Osteoblast (primary cell): ENCODE measurements around the gene MPPED2. TPM values are rescaled to one million over a fixed set of nuclear protein-coding genes. Genes with fewer than 3 reads are reported as not detected.

Source experiments
- DNase-seq: peaks from one replicate; pipeline ENCODE4 v3.0.0; 2011; ENCODE audit warnings: low spot score, mixed read lengths; ENCODE audit not compliant: insufficient read length; ENCODE audit errors: missing footprints
- H2AFZ ChIP-seq: 2 replicates; pipeline ENCODE4 v1.6.0; 2011; ENCODE audit warnings: mild to moderate bottlenecking, low read length
- H3K27ac ChIP-seq: 2 replicates; pipeline ENCODE4 v1.5.1; 2011; ENCODE audit warnings: mild to moderate bottlenecking, low read depth, low read length, moderate library complexity
- H3K27me3 ChIP-seq: 2 replicates; pipeline ENCODE4 v1.6.0; 2012; ENCODE audit warnings: mild to moderate bottlenecking, control low read depth, inconsistent platforms, low read length, moderate library complexity; ENCODE audit not compliant: insufficient read depth
- H3K36me3 ChIP-seq: 2 replicates; pipeline ENCODE4 v1.5.1; 2011; ENCODE audit warnings: mild to moderate bottlenecking, low read length, control low read depth, moderate library complexity; ENCODE audit not compliant: insufficient read depth
- H3K4me1 ChIP-seq: 2 replicates; pipeline ENCODE4 v1.5.1; 2011; ENCODE audit warnings: mild to moderate bottlenecking, low read length, control low read depth, moderate library complexity; ENCODE audit not compliant: insufficient read depth
- H3K4me2 ChIP-seq: 2 replicates; pipeline ENCODE4 v1.6.0; 2011; ENCODE audit warnings: mild to moderate bottlenecking, low read length; ENCODE audit not compliant: insufficient read depth
- H3K4me3 ChIP-seq: fragments of 200-600 bp; sonication (generic); 3 replicates; pipeline ENCODE4 v1.5.1; 2012; ENCODE audit warnings: mild to moderate bottlenecking, low read length, inconsistent platforms; ENCODE audit not compliant: insufficient read depth
- H3K79me2 ChIP-seq: 2 replicates; pipeline ENCODE4 v1.6.0; 2012; ENCODE audit warnings: mild to moderate bottlenecking, low read length, control low read depth, inconsistent platforms; ENCODE audit not compliant: insufficient read depth
- H3K9me3 ChIP-seq: 2 replicates; pipeline ENCODE4 v1.5.1; 2011; ENCODE audit warnings: low read depth, low read length, control low read depth
- H4K20me1 ChIP-seq: 2 replicates; pipeline ENCODE4 v1.6.0; 2012; ENCODE audit warnings: mild to moderate bottlenecking, low read length, control low read depth; ENCODE audit not compliant: insufficient read depth
- total RNA-seq: library from RNA; depleted of rRNA; stranded (reverse); fragments of >200 nt; gene quantifications from 2 replicates; pipeline ENCODE4 v1.2.3, GENCODE V29; 2012
- TF ChIP-seq, protein P1 (sequence below): IDR thresholded peaks from 2 replicates; pipeline ENCODE4 v1.5.1; 2011; ENCODE audit warnings: mild to moderate bottlenecking, low read depth, low read length, moderate library complexity; ENCODE audit errors: extremely low read depth

The MPPED2 gene
- total RNA-seq, 1 donor = 2.2 TPM

DNA sequence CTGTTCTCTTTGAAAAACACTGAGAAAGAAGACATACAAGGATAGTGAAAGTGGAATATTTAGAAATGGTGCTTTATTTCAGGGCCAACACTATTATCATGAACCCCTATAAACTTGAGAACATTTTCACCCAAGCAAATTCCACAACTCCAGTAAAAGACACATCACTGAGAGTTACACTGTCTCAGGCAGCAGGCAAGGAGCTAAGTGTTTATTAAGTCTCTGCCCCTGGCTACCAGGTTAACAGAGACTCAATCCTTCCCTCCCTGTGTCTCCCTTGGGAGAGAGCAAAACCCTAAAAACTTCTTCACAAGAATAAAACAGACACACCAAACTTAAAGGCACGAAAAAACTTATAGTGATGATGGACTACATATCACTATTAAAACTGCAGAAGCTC, 18.5 kb downstream of the MPPED2 start:
- no peaks in the 10 kb centered on the region for H4K20me1 ChIP-seq
- no peaks in the 10 kb centered on the region for H3K4me1 ChIP-seq
- H3K79me2 ChIP-seq = no peaks in the 10 kb centered on the region
- H3K27ac ChIP-seq = no peak overlapping the region
- no peaks in the 10 kb centered on the region for H3K36me3 ChIP-seq
- H3K4me2 ChIP-seq = no peak overlapping the region
- H3K4me3 ChIP-seq = no peak overlapping the region
- H2AFZ ChIP-seq = no peak overlapping the region
- no peaks in the 10 kb centered on the region for H3K27me3 ChIP-seq
- H3K9me3 ChIP-seq = no peaks in the 10 kb centered on the region
- TF ChIP-seq, protein P1, sequence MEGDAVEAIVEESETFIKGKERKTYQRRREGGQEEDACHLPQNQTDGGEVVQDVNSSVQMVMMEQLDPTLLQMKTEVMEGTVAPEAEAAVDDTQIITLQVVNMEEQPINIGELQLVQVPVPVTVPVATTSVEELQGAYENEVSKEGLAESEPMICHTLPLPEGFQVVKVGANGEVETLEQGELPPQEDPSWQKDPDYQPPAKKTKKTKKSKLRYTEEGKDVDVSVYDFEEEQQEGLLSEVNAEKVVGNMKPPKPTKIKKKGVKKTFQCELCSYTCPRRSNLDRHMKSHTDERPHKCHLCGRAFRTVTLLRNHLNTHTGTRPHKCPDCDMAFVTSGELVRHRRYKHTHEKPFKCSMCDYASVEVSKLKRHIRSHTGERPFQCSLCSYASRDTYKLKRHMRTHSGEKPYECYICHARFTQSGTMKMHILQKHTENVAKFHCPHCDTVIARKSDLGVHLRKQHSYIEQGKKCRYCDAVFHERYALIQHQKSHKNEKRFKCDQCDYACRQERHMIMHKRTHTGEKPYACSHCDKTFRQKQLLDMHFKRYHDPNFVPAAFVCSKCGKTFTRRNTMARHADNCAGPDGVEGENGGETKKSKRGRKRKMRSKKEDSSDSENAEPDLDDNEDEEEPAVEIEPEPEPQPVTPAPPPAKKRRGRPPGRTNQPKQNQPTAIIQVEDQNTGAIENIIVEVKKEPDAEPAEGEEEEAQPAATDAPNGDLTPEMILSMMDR = no peak
- DNase-seq = no peak

DNA sequence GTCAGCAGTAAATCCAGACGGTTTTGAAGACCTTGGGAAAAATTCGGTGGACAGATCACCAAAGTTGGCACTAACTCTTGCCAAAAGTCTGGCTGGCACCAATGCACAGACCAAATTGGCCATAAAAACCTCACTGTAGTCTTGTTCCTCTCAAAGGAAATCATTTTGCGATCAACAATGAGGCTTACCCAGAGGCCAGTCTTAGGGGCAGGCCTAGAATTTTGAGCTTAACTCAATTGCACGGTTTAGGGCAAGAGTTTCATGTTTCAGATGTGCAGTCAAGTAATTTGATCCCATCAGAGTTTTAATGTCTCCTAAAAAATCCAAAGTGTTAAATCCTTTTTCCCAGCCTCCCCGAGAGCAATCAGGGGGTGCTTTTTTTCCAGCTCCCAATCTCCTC, 19.0 kb downstream of the MPPED2 start:
- H3K4me1 ChIP-seq = no peaks in the 10 kb centered on the region
- H3K9me3 ChIP-seq = no peaks in the 10 kb centered on the region
- TF ChIP-seq, protein P1 = no peak
- H3K27ac ChIP-seq = no peak overlapping the region
- no peaks in the 10 kb centered on the region for H3K27me3 ChIP-seq
- H3K4me3 ChIP-seq = no peak overlapping the region
- H2AFZ ChIP-seq = no peak overlapping the region
- H3K4me2 ChIP-seq = no peak overlapping the region
- H3K79me2 ChIP-seq = no peaks in the 10 kb centered on the region
- H4K20me1 ChIP-seq = no peaks in the 10 kb centered on the region
- no peak for DNase-seq
- no peaks in the 10 kb centered on the region for H3K36me3 ChIP-seq

DNA sequence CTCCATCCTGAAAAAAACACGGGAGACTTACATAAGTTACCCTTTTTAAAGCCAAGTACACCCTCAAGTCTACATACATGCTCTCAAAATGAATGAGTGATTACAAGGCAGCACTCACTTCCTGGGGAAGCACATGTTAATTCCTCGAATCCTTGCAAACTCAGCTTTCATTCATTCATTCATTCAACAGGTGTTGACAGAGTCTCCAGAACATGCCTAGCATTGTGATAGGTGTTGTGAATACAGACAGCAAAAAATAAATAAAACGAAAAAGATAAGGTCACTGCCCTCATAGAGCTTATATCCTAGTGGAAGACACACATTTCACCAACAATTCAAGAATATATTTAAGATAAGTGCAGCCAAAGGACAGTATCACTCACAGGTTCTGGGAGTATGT, 19.7 kb downstream of the MPPED2 start:
- no peaks in the 10 kb centered on the region for H3K27me3 ChIP-seq
- TF ChIP-seq, protein P1 = no peak
- no peaks in the 10 kb centered on the region for H3K4me1 ChIP-seq
- no peak overlapping the region for H3K4me2 ChIP-seq
- H3K27ac ChIP-seq = no peak overlapping the region
- H2AFZ ChIP-seq = no peak overlapping the region
- no peak for DNase-seq
- H3K4me3 ChIP-seq = no peak overlapping the region
- no peaks in the 10 kb centered on the region for H4K20me1 ChIP-seq
- no peaks in the 10 kb centered on the region for H3K36me3 ChIP-seq
- no peaks in the 10 kb centered on the region for H3K9me3 ChIP-seq
- no peaks in the 10 kb centered on the region for H3K79me2 ChIP-seq

DNA sequence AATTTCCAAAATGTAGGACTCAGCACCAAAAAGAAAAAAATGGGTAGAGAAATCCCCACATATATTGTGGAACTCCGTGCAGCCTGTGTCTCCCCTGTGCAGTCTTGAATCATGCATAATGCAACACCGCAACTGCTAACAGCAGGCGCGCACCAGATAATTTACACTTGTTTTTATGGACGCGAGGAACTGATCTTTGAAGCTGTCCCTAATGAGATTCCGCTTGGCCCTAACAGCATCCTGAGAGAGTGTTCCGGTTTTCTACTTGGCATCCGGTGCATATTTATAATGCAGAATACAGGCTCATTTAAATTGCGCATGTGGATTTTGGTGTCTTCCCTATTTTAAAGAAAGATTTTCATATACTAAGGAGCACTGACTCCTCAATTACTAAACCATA, 21.1 kb downstream of the MPPED2 start:
- H3K4me1 ChIP-seq = no peaks in the 10 kb centered on the region
- no peaks in the 10 kb centered on the region for H4K20me1 ChIP-seq
- no peak overlapping the region for H2AFZ ChIP-seq
- TF ChIP-seq, protein P1 = no peak
- H3K4me2 ChIP-seq = no peak overlapping the region
- H3K9me3 ChIP-seq = no peaks in the 10 kb centered on the region
- DNase-seq = no peak
- no peaks in the 10 kb centered on the region for H3K27me3 ChIP-seq
- no peaks in the 10 kb centered on the region for H3K79me2 ChIP-seq
- H3K27ac ChIP-seq = no peak overlapping the region
- no peak overlapping the region for H3K4me3 ChIP-seq
- no peaks in the 10 kb centered on the region for H3K36me3 ChIP-seq
